Measurements from ENCODE around the gene EIF1AD. TPM values are rescaled to one million over a fixed set of nuclear protein-coding genes. Genes with fewer than 3 reads are reported as not detected.

The EIF1AD gene
- total RNA-seq, 4 donors from 2014 or later = 15.1 to 66.0 (median 23.7) TPM

DNA sequence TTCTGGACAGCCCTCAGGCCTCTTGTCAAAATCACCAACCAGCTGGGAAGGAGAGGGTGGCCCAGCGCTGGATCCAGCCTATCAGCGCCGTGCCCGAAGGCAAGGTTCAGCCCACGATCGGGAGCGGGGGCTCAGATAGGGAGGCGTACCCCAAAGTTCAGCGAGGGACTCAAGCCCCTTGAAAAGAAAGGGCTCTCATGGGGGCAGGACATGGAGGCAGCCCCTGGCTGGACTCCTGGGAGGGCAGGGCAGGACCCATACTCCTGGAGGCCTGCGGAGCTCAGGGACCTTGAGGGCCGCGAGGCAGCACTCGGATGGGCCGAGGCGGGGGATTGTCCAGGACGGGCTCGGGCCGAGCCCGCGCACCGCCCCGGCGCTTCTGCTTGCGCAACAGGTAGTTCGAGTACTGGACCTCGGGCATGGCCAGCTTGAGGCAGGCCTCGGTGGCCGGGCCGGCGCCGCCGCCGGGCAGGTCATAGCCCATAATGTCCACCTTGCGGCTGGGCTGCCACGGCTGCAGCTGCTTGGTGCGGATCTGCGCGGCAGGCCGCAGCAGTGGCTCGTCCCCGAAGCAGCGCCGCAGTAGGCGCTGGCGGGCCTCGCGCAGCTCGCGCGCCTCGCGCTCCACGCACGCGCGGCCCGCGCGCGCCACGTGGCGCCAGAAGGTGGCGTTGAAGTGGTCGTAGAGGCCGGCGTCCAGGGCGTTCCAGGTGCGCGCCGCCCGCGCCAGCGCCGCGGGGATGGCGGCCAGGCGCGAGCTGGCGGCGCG, 40.5 kb upstream of the EIF1AD start:
- Histone ChIP-seq H3K27ac (no peak overlapping the region), H3K36me3 (no peaks in the 10 kb centered on the region), H3K4me1 (peaks cover 0 to 4% (median 0%) of the 10 kb centered on the region in 4 donors), H3K4me3 (no peak overlapping the region), H3K9me3 (no peaks in the 10 kb centered on the region), H3K27me3 (no peaks in the 10 kb centered on the region)
- TF ChIP-seq CTCF (IDR thresholded peaks at IDR 0.05) = no peak
- no peak for TF ChIP-seq POLR2A (IDR thresholded peaks at IDR 0.05)
- DNase-seq = no peak

- Histone ChIP-seq H3K9me3 (no peaks in the 10 kb centered on the region), H3K4me3 (no peak overlapping the region), H3K27me3 (no peaks in the 10 kb centered on the region), H3K36me3 (no peaks in the 10 kb centered on the region), H3K27ac (no peak overlapping the region), H3K4me1 (no peaks in the 10 kb centered on the region)
- no peak for TF ChIP-seq POLR2A (IDR thresholded peaks at IDR 0.05)
- no peak for TF ChIP-seq CTCF (IDR thresholded peaks at IDR 0.05)
- no peak for DNase-seq
These were observed 37.8 kb upstream of the EIF1AD start for GRCh38 chr11:66039765-66040164.

GRCh38 chr11:66037327-66037726, 35.4 kb upstream of the EIF1AD start:
- no peak for TF ChIP-seq POLR2A (IDR thresholded peaks at IDR 0.05)
- no peak for TF ChIP-seq CTCF (IDR thresholded peaks at IDR 0.05)
- H3K27ac ChIP-seq = no peak overlapping the region
- no peak for DNase-seq
- H3K36me3 ChIP-seq = no peaks in the 10 kb centered on the region
- H3K4me1 ChIP-seq = no peaks in the 10 kb centered on the region
- H3K9me3 ChIP-seq = no peaks in the 10 kb centered on the region
- H3K27me3 ChIP-seq = no peaks in the 10 kb centered on the region
- no peak overlapping the region for H3K4me3 ChIP-seq

DNA sequence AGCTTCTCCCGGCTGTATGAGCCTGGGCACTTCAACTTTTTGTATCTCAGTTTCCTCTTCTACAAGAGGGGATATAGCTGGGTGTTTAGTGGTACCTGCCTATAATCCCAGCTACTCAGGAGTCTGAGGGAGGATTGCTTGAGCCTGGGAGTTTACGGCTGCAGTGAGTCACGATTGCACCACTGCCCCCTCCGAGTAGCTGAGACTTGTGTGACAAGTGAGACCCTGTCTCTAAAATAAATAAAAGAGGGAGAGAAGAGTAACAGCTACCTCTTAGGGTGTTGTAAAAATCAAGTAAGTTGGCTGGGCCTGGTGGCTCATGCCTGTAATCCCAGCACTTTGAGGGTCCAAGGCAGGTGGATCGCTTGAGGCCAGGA, 34.4 kb upstream of the EIF1AD start:
- no peaks in the 10 kb centered on the region for H3K36me3 ChIP-seq
- no peak overlapping the region for H3K4me3 ChIP-seq
- H3K27ac ChIP-seq = no peak overlapping the region
- TF ChIP-seq CTCF (IDR thresholded peaks at IDR 0.05) (no peak), POLR2A (IDR thresholded peaks at IDR 0.05) (no peak)
- H3K4me1 ChIP-seq = no peaks in the 10 kb centered on the region
- DNase-seq = no peak
- no peaks in the 10 kb centered on the region for H3K27me3 ChIP-seq
- no peaks in the 10 kb centered on the region for H3K9me3 ChIP-seq

- Histone ChIP-seq H3K9me3 (no peaks in the 10 kb centered on the region), H3K27ac (no peak overlapping the region), H3K36me3 (no peaks in the 10 kb centered on the region), H3K4me1 (no peaks in the 10 kb centered on the region), H3K4me3 (no peak overlapping the region), H3K27me3 (no peaks in the 10 kb centered on the region)
- TF ChIP-seq CTCF (IDR thresholded peaks at IDR 0.05) = no peak
- TF ChIP-seq POLR2A (IDR thresholded peaks at IDR 0.05) = no peak
- DNase-seq = no peak
These were observed 33.8 kb upstream of the EIF1AD start for GRCh38 chr11:66035653-66036333.

Measured in Peyer's patch (tissue), 4 donors.